ENCODE measurements around the gene MTO1. TPM values are rescaled to one million over a fixed set of nuclear protein-coding genes. Genes with fewer than 3 reads are reported as not detected.
"Not testable (repeated sequence)": the region's sequence is repeated elsewhere in the genome, so short reads cannot be mapped to it uniquely, and the experiment has no call there.

The MTO1 gene
- total and polyA plus RNA-seq, 2 experiments from 2014 or later, result 19.2 to 27.4 TPM

- Histone ChIP-seq H3K36me3 (replicated peaks; ENCODE audit: insufficient read depth, low read depth) (no peaks in the 10 kb centered on the region), H3K4me3 (no peak overlapping the region), H3K4me1 (ENCODE audit: insufficient read depth) (no peaks in the 10 kb centered on the region), H2AFZ (no peak overlapping the region), H3K27me3 (no peaks in the 10 kb centered on the region), H4K20me1 (ENCODE audit: insufficient read depth, poor library complexity, severe bottlenecking) (no peaks in the 10 kb centered on the region), H3K9me2 (replicated peaks; ENCODE audit: insufficient read depth) (no peaks in the 10 kb centered on the region), H3K79me2 (no peaks in the 10 kb centered on the region), H3K27ac (no peak overlapping the region), H3K4me2 (no peak overlapping the region), H3K9me3 (ENCODE audit: low read depth) (no peaks in the 10 kb centered on the region)
- 90% methylated on average over 10 of the region's 10 CpGs for WGBS (ENCODE audit: low lambda C conversion rate, missing lambda C conversion rate)
- TF ChIP-seq EZH2phosphoT487 (IDR thresholded peaks at IDR 0.05; ENCODE audit: low read depth, severe bottlenecking, unreplicated experiment) (no peak), EZH2 (IDR thresholded peaks at IDR 0.05; ENCODE audit: borderline replicate concordance) (no peak), CTCF (IDR thresholded peaks at IDR 0.05; ENCODE audit: poor library complexity) (no peak)
- no peak for DNase-seq (ENCODE audit: low spot score)
Measured at GRCh38 chr6:73538116-73538779, 76.7 kb downstream of the MTO1 start.

DNA sequence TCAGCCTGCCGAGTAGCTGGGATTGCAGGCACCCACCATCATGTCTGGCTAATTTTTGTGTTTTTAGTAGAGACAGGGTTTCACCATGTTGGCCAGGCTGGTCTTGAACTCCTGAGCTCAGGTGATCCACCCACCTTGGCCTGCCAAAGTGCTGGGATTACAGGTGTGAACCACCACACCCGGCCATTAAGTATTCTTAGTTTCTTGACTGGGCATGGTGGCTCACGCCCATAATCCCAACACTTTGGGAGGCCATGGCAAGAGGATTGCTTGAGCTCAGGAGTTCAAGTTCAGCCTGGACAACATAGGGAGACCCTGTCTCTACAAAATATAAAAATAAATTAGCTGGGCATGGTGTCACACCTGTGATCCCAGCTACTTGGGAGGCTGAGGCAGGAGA is 80.9 kb downstream of the MTO1 start:
- not testable (repeated sequence) for H3K9me2 ChIP-seq (replicated peaks; ENCODE audit: insufficient read depth); H3K27ac ChIP-seq; H3K9me3 ChIP-seq (ENCODE audit: low read depth); DNase-seq (ENCODE audit: low spot score); H2AFZ ChIP-seq; H3K4me2 ChIP-seq; H3K36me3 ChIP-seq (replicated peaks; ENCODE audit: insufficient read depth, low read depth); H3K4me1 ChIP-seq (ENCODE audit: insufficient read depth); H3K27me3 ChIP-seq; H3K79me2 ChIP-seq; H3K4me3 ChIP-seq; H4K20me1 ChIP-seq (ENCODE audit: insufficient read depth, poor library complexity, severe bottlenecking)
- WGBS (ENCODE audit: low lambda C conversion rate, missing lambda C conversion rate), result 95% methylated on average over 3 of the region's 3 CpGs

GRCh38 chr6:73542891-73543290 is 81.4 kb downstream of the MTO1 start:
- no peak for TF ChIP-seq EZH2phosphoT487 (IDR thresholded peaks at IDR 0.05; ENCODE audit: low read depth, severe bottlenecking, unreplicated experiment)
- TF ChIP-seq EZH2 (IDR thresholded peaks at IDR 0.05; ENCODE audit: borderline replicate concordance), result no peak
- TF ChIP-seq CTCF (IDR thresholded peaks at IDR 0.05; ENCODE audit: poor library complexity), result no peak
- no peaks in the 10 kb centered on the region for H3K79me2 ChIP-seq
- DNase-seq (ENCODE audit: low spot score), result no peak
- H3K36me3 ChIP-seq (replicated peaks; ENCODE audit: insufficient read depth, low read depth), result no peaks in the 10 kb centered on the region
- no peaks in the 10 kb centered on the region for H3K9me2 ChIP-seq (replicated peaks; ENCODE audit: insufficient read depth)
- H3K4me1 ChIP-seq (ENCODE audit: insufficient read depth), result no peaks in the 10 kb centered on the region
- H3K4me2 ChIP-seq, result no peak overlapping the region
- H3K27me3 ChIP-seq, result no peaks in the 10 kb centered on the region
- no peaks in the 10 kb centered on the region for H4K20me1 ChIP-seq (ENCODE audit: insufficient read depth, poor library complexity, severe bottlenecking)
- H3K4me3 ChIP-seq, result no peak overlapping the region
- no peaks in the 10 kb centered on the region for H3K9me3 ChIP-seq (ENCODE audit: low read depth)
- WGBS (ENCODE audit: low lambda C conversion rate, missing lambda C conversion rate), result 90% methylated on average over 5 of the region's 5 CpGs
- H2AFZ ChIP-seq, result no peak overlapping the region
- H3K27ac ChIP-seq, result no peak overlapping the region

DNA sequence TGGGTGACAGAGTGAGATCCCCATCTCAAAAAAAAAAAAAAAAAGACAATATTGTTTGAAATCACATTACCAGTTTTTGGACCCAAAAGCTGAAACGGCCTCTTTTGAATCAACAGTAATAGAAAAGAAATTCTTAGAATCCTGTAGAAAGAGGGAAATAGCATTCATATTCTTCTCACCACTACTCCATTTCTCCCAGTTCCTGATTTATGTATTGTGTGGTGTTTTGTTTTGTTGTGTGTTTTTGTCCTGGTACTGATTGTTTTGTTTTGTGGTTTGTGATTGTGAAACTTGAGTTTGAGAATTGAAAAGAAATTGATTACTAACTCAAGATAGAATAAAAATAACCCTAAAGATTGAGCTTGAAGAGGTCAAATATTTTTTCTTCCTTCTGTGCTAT is 85.5 kb downstream of the MTO1 start:
- no peaks in the 10 kb centered on the region for H3K36me3 ChIP-seq (replicated peaks; ENCODE audit: insufficient read depth, low read depth)
- no peaks in the 10 kb centered on the region for H3K79me2 ChIP-seq
- 91% methylated on average over 1 of the region's 1 CpG for WGBS (ENCODE audit: low lambda C conversion rate, missing lambda C conversion rate)
- DNase-seq (ENCODE audit: low spot score), result no peak
- no peaks in the 10 kb centered on the region for H3K9me2 ChIP-seq (replicated peaks; ENCODE audit: insufficient read depth)
- H3K27ac ChIP-seq, result no peak overlapping the region
- H3K4me2 ChIP-seq, result no peak overlapping the region
- H3K4me1 ChIP-seq (ENCODE audit: insufficient read depth), result no peaks in the 10 kb centered on the region
- no peaks in the 10 kb centered on the region for H3K27me3 ChIP-seq
- H3K9me3 ChIP-seq (ENCODE audit: low read depth), result no peaks in the 10 kb centered on the region
- no peak for TF ChIP-seq EZH2 (IDR thresholded peaks at IDR 0.05; ENCODE audit: borderline replicate concordance)
- TF ChIP-seq CTCF (IDR thresholded peaks at IDR 0.05; ENCODE audit: poor library complexity), result no peak
- no peaks in the 10 kb centered on the region for H4K20me1 ChIP-seq (ENCODE audit: insufficient read depth, poor library complexity, severe bottlenecking)
- H3K4me3 ChIP-seq, result no peak overlapping the region
- H2AFZ ChIP-seq, result no peak overlapping the region

Measured in hepatocyte (in vitro differentiated cells).